Stromal cell of bone marrow (primary cell): ENCODE results near the gene PHTF2.
A peak's percentile ranks its signal among the peaks of the same experiment; 100 is the strongest.

ENCODE experiments used
- DNase-seq: peaks from one replicate; pipeline ENCODE4 v3.0.0-alpha.2; 2012; ENCODE audit warnings: low read depth

Gene PHTF2

GRCh38 chr7:77931841-77932240 is 133.3 kb downstream of the PHTF2 start:
- no peak for DNase-seq

DNA sequence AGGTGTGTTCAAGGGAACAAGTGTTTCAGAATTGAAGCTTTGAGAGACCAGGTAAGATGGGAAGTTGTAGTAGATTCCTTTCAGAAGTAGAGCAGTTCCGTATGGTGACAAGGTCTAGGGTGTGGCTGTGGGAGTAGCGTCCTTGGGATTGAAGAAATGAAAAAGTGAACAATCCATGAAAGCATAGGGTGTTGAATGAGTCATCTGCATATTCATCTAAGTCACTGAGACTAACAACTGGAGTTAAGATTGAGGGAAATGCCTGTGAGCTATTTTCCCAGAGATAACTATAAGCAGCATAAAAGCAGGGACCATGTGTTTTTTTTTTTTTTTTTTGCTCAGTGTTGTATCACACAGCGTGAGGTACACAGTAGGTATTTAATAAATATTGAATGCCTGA is 134.8 kb downstream of the PHTF2 start:
- no peak for DNase-seq

- DNase-seq: no peak
Observed at GRCh38 chr7:77935652-77936348, 137.2 kb downstream of the PHTF2 start.

GRCh38 chr7:77940647-77941046 is 142.1 kb downstream of the PHTF2 start:
- DNase-seq: peak; percentile 18

DNA sequence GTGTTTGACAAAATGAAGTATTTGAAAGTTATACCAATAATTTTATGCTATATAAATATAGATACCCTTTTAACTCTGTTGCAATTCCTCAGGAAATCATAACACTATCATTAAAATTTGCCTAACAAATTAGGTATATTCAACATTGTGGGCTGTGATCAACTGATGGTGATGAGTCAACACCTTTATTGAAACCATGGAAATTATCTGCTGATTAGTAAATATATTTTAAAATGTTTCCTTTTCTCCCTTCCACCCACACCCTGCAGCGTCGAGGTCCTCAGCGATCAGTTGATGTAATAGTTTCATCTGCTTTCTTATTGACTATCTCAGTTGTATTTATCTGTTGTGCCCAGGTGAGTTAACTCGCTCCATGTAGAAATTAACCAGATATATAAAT is 143.9 kb downstream of the PHTF2 start:
- DNase-seq: no peak

GRCh38 chr7:77944183-77945182 is 145.9 kb downstream of the PHTF2 start:
- DNase-seq: no peak

GRCh38 chr7:77950548-77950947 is 152.0 kb downstream of the PHTF2 start:
- DNase-seq: no peak

- no peak for DNase-seq
Observed at GRCh38 chr7:77954773-77955555, 156.4 kb downstream of the PHTF2 start.

DNA sequence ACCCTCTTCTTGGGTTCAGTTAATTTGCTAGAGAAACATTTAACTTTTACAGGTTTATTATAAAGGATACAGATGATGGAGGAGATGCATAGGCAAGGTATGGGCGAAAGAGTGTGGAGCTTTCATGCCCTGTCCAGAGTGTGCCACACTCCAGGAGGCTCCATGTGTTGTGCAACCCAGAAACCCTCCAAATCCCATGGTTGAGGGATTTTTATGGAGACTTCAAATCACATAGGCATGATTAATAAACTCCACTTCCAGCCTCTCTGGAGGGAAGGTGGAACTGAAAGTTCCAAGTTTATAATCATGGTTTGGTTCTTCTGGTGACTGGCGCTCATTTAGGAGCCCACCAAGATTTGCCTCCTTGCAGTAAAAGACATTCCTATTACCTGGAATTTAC is 159.9 kb downstream of the PHTF2 start:
- DNase-seq: no peak

DNA sequence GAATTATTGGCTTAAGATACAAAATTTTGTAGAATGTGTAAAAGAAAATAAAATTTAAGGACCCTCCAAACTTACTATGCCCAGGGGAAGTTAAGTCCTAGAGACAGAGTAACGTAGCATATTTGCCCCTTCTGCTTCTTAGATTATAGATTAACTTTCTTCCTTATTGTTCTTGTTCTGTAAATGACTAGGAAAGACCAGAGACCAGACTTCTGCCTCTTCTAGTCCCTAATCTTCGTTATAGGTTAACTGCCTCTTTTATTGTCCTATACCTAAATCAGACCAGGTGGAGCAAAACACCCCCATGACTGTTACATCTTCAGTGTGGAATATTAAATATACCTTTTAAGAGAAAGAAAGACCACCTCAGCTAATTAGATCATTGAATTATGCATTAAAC is 160.5 kb downstream of the PHTF2 start:
- no peak for DNase-seq

DNA sequence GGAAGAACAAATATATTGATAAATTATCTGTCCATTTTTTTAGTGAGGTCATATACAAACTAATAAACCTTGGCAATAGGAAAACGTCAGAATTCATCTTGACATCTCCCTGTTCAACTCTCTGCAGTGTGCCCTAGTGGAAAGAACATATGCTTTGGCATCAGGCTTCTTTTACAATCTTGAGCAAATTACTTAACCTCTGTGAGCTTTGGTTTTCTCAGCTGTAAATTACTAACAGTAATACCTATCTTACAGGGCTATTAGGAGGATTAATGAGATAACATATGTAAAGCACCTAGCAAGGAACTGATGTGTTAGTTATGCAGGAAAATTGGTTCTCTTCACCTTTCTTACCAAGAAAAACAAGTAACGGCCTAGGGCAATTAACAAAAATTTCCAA is 161.8 kb downstream of the PHTF2 start:
- DNase-seq: no peak

DNA sequence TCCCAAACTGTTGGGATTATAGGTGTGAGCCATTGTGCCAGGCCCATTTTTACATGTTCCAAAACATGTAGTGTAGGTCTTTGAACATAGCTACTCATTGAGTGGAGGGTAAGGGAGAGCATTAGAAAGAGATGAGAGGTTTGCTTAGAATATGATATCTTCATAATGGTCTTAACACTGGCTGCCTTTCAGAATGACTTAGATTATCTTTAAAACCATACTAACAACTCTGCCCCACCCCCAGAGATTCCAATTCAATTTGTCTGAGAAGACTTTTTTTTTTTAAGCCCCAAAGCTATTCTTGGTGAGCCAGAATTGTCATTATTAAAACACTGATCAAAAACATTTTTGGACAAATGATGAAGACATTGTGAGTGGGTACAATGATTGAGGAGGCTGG is 168.9 kb downstream of the PHTF2 start:
- no peak for DNase-seq

- no peak for DNase-seq
Observed at GRCh38 chr7:77971726-77972125, 173.2 kb downstream of the PHTF2 start.

- DNase-seq: no peak
Observed at GRCh38 chr7:77975672-77976480, 177.3 kb downstream of the PHTF2 start.

DNA sequence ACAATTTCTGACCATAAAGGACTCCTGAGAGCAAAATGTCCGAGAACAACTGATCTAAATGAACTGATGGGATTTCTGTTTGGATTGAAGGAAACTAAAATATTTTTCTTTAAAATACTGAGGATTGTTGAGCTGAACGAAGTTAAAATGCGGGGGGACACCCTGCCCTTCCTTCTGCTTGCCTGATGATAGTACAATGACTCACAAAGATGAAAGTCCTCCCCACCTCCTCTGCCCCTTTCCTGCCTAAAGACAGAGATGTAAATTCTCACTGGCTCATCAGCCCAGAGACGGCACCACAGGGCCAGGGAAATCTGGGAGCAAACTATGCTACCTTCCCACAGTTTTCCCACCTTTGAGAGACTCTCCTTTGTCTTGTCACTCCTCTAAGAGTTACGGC is 180.6 kb downstream of the PHTF2 start:
- no peak for DNase-seq

DNA sequence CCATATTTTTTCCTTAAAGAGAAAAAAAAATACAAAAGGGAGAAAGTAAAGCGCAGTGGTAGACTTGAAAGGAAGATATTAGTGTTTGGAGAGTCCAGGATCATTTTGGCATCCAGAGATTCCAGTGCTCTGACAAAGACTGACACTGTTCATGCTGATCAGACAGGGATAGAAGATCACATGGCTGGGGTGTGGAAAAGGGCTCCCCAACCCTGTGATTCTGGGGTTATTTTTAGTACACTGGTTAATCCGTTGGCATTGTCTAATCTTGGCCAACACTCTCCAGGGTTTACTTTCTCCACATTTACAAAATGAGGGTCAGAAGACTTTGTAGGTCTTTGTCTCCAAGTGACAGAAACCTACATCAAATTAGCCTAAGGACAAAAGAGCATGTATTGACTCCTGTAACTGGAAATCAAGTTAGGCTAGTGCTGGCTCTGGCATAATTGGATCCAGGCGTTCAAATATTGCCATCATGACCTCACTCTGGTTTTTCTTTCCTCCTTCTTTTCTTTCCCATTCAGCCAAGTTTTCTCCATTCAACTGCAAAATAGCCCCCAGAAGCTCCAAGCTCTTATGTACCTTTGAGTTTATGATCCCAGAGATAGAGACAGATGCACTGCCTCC is 181.6 kb downstream of the PHTF2 start:
- no peak for DNase-seq

DNA sequence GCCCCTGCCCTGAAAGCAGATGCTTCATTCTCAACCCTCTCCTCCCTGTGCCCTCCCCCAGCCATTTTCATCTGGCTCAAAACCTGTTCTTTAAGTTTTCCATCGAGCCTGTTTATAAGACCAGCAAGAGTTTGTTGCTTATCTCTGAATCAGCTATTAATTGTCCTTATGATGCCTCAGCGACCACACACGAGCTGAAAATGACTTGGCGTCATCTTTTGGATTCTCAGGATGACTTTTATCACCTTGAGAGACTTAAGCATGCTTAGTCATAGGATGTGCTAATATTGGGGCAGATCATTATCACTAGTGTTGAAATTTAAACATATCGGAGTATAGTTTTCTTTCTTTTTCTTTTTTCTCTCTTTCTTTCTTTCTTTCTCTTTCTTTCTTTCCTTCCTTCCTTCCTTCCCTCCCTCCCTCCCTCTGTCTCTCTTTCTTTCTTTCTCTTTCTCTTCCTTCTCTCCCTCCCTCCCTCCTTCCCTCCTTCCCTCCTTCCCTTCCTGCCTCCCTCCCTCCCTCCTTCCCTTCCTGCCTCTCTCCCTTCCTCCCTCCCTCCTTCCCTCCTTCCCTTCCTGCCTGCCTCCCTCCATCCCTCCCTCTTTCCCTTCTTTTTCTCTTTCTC is 184.5 kb downstream of the PHTF2 start:
- DNase-seq: no peak

DNA sequence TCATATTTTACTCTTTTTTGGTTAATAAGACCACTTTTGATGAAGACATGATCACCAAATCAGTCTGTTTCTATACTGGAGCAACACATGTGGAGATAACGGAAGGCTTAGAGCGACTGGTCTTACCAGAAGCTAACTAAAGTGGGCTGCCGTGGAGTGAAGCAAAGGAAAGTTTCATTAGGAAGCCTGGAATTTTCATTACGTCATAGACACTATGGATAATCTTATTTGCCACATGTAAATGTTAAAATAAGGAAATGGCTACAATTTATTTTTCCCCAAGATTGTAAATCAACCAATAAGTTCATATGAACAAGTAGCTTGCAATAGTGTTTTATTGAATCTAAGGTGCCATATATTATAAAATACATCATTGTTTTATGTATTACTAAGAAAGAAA is 185.4 kb downstream of the PHTF2 start:
- DNase-seq: no peak

DNA sequence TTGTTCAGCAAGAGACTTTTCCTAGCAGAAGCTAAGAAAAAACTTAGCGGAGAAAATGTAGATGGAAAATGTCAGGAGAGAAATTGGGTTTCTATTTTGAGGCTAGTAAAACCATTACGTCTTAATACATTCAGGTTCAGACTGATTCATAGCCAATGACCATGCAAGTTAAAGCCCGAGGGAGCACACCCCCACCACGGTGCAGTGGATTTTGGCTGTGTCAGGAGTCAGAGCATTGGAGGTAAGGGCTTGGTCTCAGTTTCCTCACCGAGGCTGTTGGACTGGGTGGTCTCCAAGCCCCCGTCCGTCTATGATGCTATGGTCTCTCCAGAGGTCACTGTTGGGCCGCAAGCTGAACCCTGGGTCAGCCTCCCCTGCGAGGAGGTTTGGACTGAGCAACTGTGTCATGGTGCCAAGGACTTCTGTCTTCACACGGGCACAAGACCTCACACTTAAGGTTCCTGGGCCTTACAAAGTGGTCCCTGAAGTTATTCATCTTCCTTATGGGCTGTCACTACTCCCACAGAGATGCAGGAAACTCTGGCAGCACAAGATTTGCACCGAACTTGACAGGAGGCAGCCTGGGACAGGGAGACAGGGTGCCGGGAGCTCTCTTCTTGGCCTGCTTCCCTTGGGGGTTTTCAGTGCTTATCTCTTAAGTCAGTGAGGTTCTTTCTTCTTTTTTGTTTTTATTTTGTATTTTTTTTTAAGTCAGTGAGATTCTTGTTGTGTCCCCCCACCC is 186.8 kb downstream of the PHTF2 start:
- DNase-seq: no peak

GRCh38 chr7:77985974-77986339 is 187.4 kb downstream of the PHTF2 start:
- peak; percentile 34 for DNase-seq
